Activated CD4-positive, alpha-beta T cell treated with anti-CD3 and anti-CD28 coated beads, Interleukin-2, amount 50 U/mL, for 24 hours (primary cell): ENCODE measurements around the gene TRPM7.
"Not testable (repeated sequence)": the region's sequence is repeated elsewhere in the genome, so short reads cannot be mapped to it uniquely, and the experiment has no call there.

Source experiments
- DNase-seq, 2 donors: peaks; one replicate each; pipeline ENCODE4 v3.0.0-alpha.2; 2020; ENCODE audit warnings: low read depth in 1 of 2, low spot score in 1 of 2

The TRPM7 gene, protein sequence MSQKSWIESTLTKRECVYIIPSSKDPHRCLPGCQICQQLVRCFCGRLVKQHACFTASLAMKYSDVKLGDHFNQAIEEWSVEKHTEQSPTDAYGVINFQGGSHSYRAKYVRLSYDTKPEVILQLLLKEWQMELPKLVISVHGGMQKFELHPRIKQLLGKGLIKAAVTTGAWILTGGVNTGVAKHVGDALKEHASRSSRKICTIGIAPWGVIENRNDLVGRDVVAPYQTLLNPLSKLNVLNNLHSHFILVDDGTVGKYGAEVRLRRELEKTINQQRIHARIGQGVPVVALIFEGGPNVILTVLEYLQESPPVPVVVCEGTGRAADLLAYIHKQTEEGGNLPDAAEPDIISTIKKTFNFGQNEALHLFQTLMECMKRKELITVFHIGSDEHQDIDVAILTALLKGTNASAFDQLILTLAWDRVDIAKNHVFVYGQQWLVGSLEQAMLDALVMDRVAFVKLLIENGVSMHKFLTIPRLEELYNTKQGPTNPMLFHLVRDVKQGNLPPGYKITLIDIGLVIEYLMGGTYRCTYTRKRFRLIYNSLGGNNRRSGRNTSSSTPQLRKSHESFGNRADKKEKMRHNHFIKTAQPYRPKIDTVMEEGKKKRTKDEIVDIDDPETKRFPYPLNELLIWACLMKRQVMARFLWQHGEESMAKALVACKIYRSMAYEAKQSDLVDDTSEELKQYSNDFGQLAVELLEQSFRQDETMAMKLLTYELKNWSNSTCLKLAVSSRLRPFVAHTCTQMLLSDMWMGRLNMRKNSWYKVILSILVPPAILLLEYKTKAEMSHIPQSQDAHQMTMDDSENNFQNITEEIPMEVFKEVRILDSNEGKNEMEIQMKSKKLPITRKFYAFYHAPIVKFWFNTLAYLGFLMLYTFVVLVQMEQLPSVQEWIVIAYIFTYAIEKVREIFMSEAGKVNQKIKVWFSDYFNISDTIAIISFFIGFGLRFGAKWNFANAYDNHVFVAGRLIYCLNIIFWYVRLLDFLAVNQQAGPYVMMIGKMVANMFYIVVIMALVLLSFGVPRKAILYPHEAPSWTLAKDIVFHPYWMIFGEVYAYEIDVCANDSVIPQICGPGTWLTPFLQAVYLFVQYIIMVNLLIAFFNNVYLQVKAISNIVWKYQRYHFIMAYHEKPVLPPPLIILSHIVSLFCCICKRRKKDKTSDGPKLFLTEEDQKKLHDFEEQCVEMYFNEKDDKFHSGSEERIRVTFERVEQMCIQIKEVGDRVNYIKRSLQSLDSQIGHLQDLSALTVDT (N-terminal part only)

GRCh38 chr15:50686469-50687301 is at the start of gene TRPM7:
Gene TRPM7, minus strand, starts transcription at chr15:50686797. Its CDS starts 264 bp downstream, at chr15:50686533.
- peak; percentile 74 to 83 for DNase-seq

GRCh38 chr15:50735156-50735555 is 48.6 kb upstream of the TRPM7 start:
- no peak for DNase-seq

GRCh38 chr15:50726315-50726714 is 39.7 kb upstream of the TRPM7 start:
- no peak for DNase-seq

- no peak for DNase-seq
Observed at GRCh38 chr15:50718700-50719125, 32.1 kb upstream of the TRPM7 start.

- DNase-seq = no peak
Observed at GRCh38 chr15:50712018-50712417, 25.4 kb upstream of the TRPM7 start.

GRCh38 chr15:50710585-50710984 is 24.0 kb upstream of the TRPM7 start:
- no peak for DNase-seq

- DNase-seq = no peak
Observed at GRCh38 chr15:50707878-50708427, 21.4 kb upstream of the TRPM7 start.

GRCh38 chr15:50702762-50703334 is 16.3 kb upstream of the TRPM7 start:
- no peak for DNase-seq

DNA sequence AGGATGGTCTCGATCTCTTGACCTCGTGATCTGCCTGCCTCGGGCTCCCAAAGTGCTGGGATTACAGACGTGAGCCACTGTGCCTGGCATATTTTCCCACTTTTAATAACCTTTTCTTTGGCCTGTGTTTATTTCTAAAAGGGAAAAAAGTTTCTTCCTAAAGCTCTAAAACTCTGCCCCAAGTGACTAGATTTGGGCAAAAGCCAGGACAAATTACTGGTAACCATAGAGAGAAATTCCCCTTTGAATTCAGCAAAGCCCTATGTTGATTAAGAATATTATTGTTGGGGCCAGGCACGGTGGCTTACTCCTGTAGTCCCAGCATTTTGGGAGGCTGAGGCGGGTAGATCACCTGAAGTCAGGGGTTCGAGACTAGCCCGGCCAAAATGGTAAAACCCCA is 11.5 kb upstream of the TRPM7 start:
- no peak for DNase-seq

- no peak for DNase-seq
Observed at GRCh38 chr15:50697109-50697797, 10.7 kb upstream of the TRPM7 start.

DNA sequence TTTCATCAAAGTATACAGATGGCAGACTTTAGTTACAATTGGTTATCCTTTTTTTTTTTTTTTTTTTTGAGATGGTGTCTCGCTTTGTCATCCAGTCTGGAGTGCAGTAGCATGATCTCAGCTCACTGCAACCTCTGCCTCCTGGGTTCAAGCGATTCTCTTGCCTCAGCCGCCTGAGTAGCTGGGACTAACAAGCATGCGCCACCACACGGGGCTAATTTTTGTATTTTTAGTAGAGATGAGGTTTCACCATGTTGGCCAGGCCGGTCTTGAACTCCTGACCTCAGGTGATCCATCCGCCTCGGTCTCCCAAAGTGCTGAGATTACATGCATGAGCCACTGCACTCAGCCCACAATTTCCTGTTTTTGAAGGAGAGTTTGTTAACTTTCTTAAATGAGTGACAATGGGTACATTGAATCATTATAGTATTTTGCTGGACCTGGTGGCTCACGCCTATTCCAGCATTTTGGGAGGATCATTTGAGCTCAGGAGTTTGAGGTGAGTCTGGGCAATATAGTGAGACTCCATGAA is 8.1 kb upstream of the TRPM7 start:
- DNase-seq = not testable (repeated sequence)

- DNase-seq = no peak
Observed at GRCh38 chr15:50687302-50687902, 805 bp upstream of the TRPM7 start.

GRCh38 chr15:50685976-50686468 is 575 bp downstream of the TRPM7 start:
- DNase-seq = peak; percentile 56 to 76

GRCh38 chr15:50685191-50685975 is 1.2 kb downstream of the TRPM7 start:
- DNase-seq = no peak

- DNase-seq = no peak
Observed at GRCh38 chr15:50681467-50681866, 5.1 kb downstream of the TRPM7 start.

GRCh38 chr15:50676799-50677483 is 9.7 kb downstream of the TRPM7 start:
- no peak for DNase-seq
